Inferior parietal cortex (tissue), 1 donor: Measurements from ENCODE around the gene SPAG16.

Experiments used
- DNase-seq: peaks from one replicate; pipeline ENCODE4 v3.0.0-alpha.2; 2016; ENCODE audit errors: extremely low spot score

SPAG16 gene

GRCh38 chr2:214076527-214076926 lies 792.3 kb downstream of the SPAG16 start:
- no peak for DNase-seq

- no peak for DNase-seq
Measured at GRCh38 chr2:214077727-214078126, 793.5 kb downstream of the SPAG16 start.

- DNase-seq, result no peak
Measured at GRCh38 chr2:214079032-214079431, 794.8 kb downstream of the SPAG16 start.

- no peak for DNase-seq
Measured at GRCh38 chr2:214088536-214088935, 804.3 kb downstream of the SPAG16 start.

GRCh38 chr2:214096208-214096715 lies 812.0 kb downstream of the SPAG16 start:
- DNase-seq, result no peak

GRCh38 chr2:214098811-214099210 lies 814.5 kb downstream of the SPAG16 start:
- DNase-seq, result no peak

- DNase-seq, result no peak
Measured at GRCh38 chr2:214100488-214100887, 816.2 kb downstream of the SPAG16 start.

GRCh38 chr2:214103276-214104001 lies 819.2 kb downstream of the SPAG16 start:
- no peak for DNase-seq

- DNase-seq, result no peak
Measured at GRCh38 chr2:214104219-214104618, 820.0 kb downstream of the SPAG16 start.

GRCh38 chr2:214104967-214105366 lies 820.7 kb downstream of the SPAG16 start:
- no peak for DNase-seq

GRCh38 chr2:214107726-214108125 lies 823.5 kb downstream of the SPAG16 start:
- DNase-seq, result no peak

GRCh38 chr2:214108598-214108997 lies 824.3 kb downstream of the SPAG16 start:
- no peak for DNase-seq

GRCh38 chr2:214117054-214117453 lies 832.8 kb downstream of the SPAG16 start:
- no peak for DNase-seq

- no peak for DNase-seq
Measured at GRCh38 chr2:214126135-214126534, 841.9 kb downstream of the SPAG16 start.

- DNase-seq, result no peak
Measured at GRCh38 chr2:214127170-214127569, 842.9 kb downstream of the SPAG16 start.

GRCh38 chr2:214127571-214127970 lies 843.3 kb downstream of the SPAG16 start:
- no peak for DNase-seq

- DNase-seq, result no peak
Measured at GRCh38 chr2:214128040-214128439, 843.8 kb downstream of the SPAG16 start.

GRCh38 chr2:214130114-214130513 lies 845.9 kb downstream of the SPAG16 start:
- DNase-seq, result no peak

GRCh38 chr2:214135966-214136365 lies 851.7 kb downstream of the SPAG16 start:
- no peak for DNase-seq

GRCh38 chr2:214138779-214139178 lies 854.5 kb downstream of the SPAG16 start:
- no peak for DNase-seq

GRCh38 chr2:214139630-214140284 lies 855.5 kb downstream of the SPAG16 start:
- no peak for DNase-seq

- no peak for DNase-seq
Measured at GRCh38 chr2:214156971-214157370, 872.7 kb downstream of the SPAG16 start.

- DNase-seq, result no peak
Measured at GRCh38 chr2:214158851-214159250, 874.6 kb downstream of the SPAG16 start.
